ENCODE data around the gene UBTF. TPM values are rescaled to one million over a fixed set of nuclear protein-coding genes. Genes with fewer than 3 reads are reported as not detected.

The UBTF gene
- total RNA-seq, 1 experiment from 2014 or later = 75.9 TPM

DNA sequence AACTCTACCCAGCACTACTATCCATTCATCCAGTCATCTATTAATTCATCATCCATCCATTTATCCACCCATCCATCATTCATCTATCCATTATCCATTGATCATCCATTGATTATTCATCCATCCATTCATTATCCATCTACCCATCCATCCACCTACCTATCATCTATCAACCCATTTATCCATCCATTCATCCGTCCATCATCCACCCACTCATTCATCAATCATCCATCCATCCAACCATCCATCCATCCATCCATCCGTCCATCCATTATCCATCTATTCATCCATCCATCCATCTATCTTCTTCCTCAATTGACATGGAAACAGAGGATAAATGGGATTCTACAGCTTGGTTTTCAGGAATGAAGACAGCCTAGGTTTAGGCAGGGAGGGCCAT lies 36.4 kb upstream of the UBTF start (continued):
- TF ChIP-seq JAZF1 (CRISPR knock-in tag; IDR thresholded peaks at IDR 0.05) = no peak

DNA sequence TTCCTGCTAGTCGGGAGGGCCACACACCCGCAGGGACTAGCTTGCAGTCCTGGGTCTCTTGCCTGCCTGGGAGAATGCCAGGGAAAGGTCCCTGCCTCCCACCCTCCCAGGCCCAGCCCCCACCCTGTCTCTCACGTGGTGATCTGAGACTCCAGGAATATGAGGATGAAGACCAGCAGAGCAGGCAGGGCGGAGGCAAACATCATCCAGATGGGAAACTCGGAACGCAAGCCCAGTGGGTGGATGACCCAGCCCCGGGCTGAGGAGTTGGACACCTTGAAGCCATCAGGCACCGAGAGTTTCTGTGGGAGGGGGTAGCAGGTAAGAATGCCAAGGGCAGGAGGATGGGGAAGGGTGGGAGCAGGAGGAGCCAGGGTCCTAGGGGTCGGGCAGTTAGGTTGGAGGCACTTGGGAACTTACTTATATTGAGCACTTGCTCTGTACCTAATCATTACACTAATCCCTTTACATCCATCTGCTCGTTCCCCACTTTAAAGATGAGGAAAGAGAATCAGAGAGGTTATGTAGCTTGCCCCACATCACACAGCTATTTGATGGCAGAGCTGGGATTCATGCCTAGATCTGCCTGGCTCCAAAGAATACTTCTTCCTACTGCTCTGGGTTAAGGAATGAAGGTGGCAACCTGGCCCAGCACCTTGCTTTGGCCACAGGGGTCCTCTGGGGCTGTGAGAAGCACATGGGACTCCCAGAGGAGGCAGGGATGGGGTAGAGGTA lies 35.1 kb upstream of the UBTF start:
- Mint-ChIP-seq H3K9me3 (no peaks in the 10 kb centered on the region), H3K4me1 (no peaks in the 10 kb centered on the region), H3K4me3 (no peak overlapping the region), H3K27me3 (ENCODE audit: low read depth) (no peaks in the 10 kb centered on the region; the same call in 1 of the 2 replicates), H3K27ac (no peak overlapping the region), H3K36me3 (no peaks in the 10 kb centered on the region)
- no peak for ATAC-seq
- DNase-seq (ENCODE audit: low spot score) = no peak
- ChIA-PET CTCF (interaction anchor here (1.1 to 1.9 kb wide), 3 partner anchors 10 to 91 kb away, joined by 3 to 6 read pairs (median 3); no protein-coding TSS in a partner anchor), POLR2A (interaction anchor here (0.7 to 1.1 kb wide), 2 partner anchors 25 to 40 kb away, joined by 3 to 7 read pairs; no protein-coding TSS in a partner anchor)
- TF ChIP-seq ZNF121 (CRISPR knock-in tag; IDR thresholded peaks at IDR 0.05) (no peak), TCF7 (CRISPR knock-in tag; IDR thresholded peaks at IDR 0.05; ENCODE audit: low read depth) (no peak), FOXP1 (CRISPR knock-in tag; IDR thresholded peaks at IDR 0.05; ENCODE audit: borderline replicate concordance) (no peak), ZBTB21 (CRISPR knock-in tag; IDR thresholded peaks at IDR 0.05; ENCODE audit: borderline replicate concordance) (no peak), ZNF416 (CRISPR knock-in tag; IDR thresholded peaks at IDR 0.05) (no peak), JUN (CRISPR knock-in tag; IDR thresholded peaks at IDR 0.05) (no peak), ATF1 (CRISPR knock-in tag; IDR thresholded peaks at IDR 0.05) (no peak)
- TF ChIP-seq, protein P1, sequence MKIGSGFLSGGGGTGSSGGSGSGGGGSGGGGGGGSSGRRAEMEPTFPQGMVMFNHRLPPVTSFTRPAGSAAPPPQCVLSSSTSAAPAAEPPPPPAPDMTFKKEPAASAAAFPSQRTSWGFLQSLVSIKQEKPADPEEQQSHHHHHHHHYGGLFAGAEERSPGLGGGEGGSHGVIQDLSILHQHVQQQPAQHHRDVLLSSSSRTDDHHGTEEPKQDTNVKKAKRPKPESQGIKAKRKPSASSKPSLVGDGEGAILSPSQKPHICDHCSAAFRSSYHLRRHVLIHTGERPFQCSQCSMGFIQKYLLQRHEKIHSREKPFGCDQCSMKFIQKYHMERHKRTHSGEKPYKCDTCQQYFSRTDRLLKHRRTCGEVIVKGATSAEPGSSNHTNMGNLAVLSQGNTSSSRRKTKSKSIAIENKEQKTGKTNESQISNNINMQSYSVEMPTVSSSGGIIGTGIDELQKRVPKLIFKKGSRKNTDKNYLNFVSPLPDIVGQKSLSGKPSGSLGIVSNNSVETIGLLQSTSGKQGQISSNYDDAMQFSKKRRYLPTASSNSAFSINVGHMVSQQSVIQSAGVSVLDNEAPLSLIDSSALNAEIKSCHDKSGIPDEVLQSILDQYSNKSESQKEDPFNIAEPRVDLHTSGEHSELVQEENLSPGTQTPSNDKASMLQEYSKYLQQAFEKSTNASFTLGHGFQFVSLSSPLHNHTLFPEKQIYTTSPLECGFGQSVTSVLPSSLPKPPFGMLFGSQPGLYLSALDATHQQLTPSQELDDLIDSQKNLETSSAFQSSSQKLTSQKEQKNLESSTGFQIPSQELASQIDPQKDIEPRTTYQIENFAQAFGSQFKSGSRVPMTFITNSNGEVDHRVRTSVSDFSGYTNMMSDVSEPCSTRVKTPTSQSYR (CRISPR knock-in tag; IDR thresholded peaks at IDR 0.05) = no peak
- TF ChIP-seq, protein P2, sequence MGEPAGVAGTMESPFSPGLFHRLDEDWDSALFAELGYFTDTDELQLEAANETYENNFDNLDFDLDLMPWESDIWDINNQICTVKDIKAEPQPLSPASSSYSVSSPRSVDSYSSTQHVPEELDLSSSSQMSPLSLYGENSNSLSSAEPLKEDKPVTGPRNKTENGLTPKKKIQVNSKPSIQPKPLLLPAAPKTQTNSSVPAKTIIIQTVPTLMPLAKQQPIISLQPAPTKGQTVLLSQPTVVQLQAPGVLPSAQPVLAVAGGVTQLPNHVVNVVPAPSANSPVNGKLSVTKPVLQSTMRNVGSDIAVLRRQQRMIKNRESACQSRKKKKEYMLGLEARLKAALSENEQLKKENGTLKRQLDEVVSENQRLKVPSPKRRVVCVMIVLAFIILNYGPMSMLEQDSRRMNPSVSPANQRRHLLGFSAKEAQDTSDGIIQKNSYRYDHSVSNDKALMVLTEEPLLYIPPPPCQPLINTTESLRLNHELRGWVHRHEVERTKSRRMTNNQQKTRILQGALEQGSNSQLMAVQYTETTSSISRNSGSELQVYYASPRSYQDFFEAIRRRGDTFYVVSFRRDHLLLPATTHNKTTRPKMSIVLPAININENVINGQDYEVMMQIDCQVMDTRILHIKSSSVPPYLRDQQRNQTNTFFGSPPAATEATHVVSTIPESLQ (CRISPR knock-in tag; IDR thresholded peaks at IDR 0.05) = no peak
- TF ChIP-seq, protein P3, sequence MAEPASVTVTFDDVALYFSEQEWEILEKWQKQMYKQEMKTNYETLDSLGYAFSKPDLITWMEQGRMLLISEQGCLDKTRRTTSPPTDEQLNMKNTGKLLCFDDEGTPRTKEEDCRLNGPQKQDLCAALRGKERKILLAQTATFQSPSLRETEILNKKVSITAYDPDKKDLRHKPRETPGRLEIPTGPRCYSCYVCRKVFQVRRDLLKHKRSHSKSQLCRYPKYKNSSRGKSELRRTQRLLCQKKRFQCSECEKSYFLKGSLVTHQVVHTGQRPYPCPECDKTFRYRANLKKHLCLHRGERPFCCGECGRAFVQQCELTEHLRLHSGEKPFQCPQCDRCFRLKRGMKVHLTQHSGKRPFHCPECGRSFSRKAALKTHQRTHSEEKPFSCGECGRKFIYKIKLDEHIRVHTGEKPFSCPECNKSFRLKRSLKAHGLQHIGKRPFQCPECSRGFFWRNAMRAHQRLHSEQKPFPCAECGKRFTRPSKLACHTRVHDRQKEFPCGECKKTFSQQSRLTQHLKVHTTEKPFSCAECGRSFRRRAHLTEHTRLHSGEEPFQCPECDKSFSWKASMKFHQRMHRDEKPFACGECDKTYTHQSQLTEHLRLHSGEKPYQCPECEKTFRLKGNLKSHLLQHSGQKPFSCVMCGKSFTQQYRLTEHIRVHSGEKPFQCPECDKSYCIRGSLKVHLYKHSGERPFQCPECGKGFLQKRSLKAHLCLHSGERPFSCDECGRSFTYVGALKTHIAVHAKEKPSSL (CRISPR knock-in tag; conservative IDR thresholded peaks at IDR 0.05) = no peak
- TF ChIP-seq, protein P4, sequence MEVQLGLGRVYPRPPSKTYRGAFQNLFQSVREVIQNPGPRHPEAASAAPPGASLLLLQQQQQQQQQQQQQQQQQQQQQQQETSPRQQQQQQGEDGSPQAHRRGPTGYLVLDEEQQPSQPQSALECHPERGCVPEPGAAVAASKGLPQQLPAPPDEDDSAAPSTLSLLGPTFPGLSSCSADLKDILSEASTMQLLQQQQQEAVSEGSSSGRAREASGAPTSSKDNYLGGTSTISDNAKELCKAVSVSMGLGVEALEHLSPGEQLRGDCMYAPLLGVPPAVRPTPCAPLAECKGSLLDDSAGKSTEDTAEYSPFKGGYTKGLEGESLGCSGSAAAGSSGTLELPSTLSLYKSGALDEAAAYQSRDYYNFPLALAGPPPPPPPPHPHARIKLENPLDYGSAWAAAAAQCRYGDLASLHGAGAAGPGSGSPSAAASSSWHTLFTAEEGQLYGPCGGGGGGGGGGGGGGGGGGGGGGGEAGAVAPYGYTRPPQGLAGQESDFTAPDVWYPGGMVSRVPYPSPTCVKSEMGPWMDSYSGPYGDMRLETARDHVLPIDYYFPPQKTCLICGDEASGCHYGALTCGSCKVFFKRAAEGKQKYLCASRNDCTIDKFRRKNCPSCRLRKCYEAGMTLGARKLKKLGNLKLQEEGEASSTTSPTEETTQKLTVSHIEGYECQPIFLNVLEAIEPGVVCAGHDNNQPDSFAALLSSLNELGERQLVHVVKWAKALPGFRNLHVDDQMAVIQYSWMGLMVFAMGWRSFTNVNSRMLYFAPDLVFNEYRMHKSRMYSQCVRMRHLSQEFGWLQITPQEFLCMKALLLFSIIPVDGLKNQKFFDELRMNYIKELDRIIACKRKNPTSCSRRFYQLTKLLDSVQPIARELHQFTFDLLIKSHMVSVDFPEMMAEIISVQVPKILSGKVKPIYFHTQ (CRISPR knock-in tag; IDR thresholded peaks at IDR 0.05) = no peak
- TF ChIP-seq, protein P5, sequence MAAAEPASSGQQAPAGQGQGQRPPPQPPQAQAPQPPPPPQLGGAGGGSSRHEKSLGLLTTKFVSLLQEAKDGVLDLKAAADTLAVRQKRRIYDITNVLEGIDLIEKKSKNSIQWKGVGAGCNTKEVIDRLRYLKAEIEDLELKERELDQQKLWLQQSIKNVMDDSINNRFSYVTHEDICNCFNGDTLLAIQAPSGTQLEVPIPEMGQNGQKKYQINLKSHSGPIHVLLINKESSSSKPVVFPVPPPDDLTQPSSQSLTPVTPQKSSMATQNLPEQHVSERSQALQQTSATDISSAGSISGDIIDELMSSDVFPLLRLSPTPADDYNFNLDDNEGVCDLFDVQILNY (CRISPR knock-in tag; IDR thresholded peaks at IDR 0.05) = no peak
- TF ChIP-seq, protein P6, sequence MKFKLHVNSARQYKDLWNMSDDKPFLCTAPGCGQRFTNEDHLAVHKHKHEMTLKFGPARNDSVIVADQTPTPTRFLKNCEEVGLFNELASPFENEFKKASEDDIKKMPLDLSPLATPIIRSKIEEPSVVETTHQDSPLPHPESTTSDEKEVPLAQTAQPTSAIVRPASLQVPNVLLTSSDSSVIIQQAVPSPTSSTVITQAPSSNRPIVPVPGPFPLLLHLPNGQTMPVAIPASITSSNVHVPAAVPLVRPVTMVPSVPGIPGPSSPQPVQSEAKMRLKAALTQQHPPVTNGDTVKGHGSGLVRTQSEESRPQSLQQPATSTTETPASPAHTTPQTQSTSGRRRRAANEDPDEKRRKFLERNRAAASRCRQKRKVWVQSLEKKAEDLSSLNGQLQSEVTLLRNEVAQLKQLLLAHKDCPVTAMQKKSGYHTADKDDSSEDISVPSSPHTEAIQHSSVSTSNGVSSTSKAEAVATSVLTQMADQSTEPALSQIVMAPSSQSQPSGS (CRISPR knock-in tag; IDR thresholded peaks at IDR 0.05; ENCODE audit: borderline replicate concordance, low read depth) = no peak
- TF ChIP-seq, protein P7, sequence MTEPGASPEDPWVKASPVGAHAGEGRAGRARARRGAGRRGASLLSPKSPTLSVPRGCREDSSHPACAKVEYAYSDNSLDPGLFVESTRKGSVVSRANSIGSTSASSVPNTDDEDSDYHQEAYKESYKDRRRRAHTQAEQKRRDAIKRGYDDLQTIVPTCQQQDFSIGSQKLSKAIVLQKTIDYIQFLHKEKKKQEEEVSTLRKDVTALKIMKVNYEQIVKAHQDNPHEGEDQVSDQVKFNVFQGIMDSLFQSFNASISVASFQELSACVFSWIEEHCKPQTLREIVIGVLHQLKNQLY (CRISPR knock-in tag; IDR thresholded peaks at IDR 0.05) = no peak
- TF ChIP-seq, protein P8, sequence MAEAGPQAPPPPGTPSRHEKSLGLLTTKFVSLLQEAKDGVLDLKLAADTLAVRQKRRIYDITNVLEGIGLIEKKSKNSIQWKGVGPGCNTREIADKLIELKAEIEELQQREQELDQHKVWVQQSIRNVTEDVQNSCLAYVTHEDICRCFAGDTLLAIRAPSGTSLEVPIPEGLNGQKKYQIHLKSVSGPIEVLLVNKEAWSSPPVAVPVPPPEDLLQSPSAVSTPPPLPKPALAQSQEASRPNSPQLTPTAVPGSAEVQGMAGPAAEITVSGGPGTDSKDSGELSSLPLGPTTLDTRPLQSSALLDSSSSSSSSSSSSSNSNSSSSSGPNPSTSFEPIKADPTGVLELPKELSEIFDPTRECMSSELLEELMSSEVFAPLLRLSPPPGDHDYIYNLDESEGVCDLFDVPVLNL (CRISPR knock-in tag; IDR thresholded peaks at IDR 0.05; ENCODE audit: borderline replicate concordance, low read depth) = no peak
